Glutamatergic neuron (in vitro differentiated cells): ENCODE data around the gene PRSS33. TPM values are rescaled to one million over a fixed set of nuclear protein-coding genes. Genes with fewer than 3 reads are reported as not detected.

Experiments
- DNase-seq: peaks from one replicate; pipeline ENCODE4 v3.0.0; 2022
- H3K27ac Mint-ChIP-seq: one replicate; pipeline ENCODE4 v1.8.0; 2020; ENCODE audit warnings: mild to moderate bottlenecking, mixed read lengths, inconsistent platforms; ENCODE audit not compliant: unreplicated experiment
- H3K27me3 Mint-ChIP-seq: one replicate; pipeline ENCODE4 v1.8.0; 2020; ENCODE audit warnings: mild to moderate bottlenecking, moderate library complexity, mixed read lengths, inconsistent platforms; ENCODE audit not compliant: unreplicated experiment
- H3K36me3 Mint-ChIP-seq: one replicate; pipeline ENCODE4 v1.8.0; 2020; ENCODE audit warnings: mild to moderate bottlenecking, mixed read lengths, inconsistent platforms; ENCODE audit not compliant: unreplicated experiment
- H3K4me1 Mint-ChIP-seq: one replicate; pipeline ENCODE4 v1.8.0; 2020; ENCODE audit warnings: mild to moderate bottlenecking, low read depth, mixed read lengths, inconsistent platforms; ENCODE audit not compliant: unreplicated experiment
- H3K4me3 Mint-ChIP-seq: one replicate; pipeline ENCODE4 v1.8.0; 2020; ENCODE audit warnings: mild to moderate bottlenecking, mixed read lengths, inconsistent platforms; ENCODE audit not compliant: unreplicated experiment
- H3K9me3 Mint-ChIP-seq: one replicate; pipeline ENCODE4 v1.8.0; 2020; ENCODE audit warnings: mild to moderate bottlenecking, moderate library complexity, mixed read lengths, inconsistent platforms; ENCODE audit not compliant: unreplicated experiment
- total RNA-seq: library from RNA; stranded (reverse); fragmentation: NEBNext Ultra II Directional; extraction: Animal tissue kit (Norgen Biotek cat#: 25700); gene quantifications from one replicate; pipeline ENCODE4 v1.2.1, GENCODE V29; 2021; ENCODE audit not compliant: unreplicated experiment
- TF ChIP-seq, protein P1 (sequence below): fragments of 200-600 bp; sonication (generic); IDR thresholded peaks from one replicate; pipeline ENCODE4 v1.5.0; 2021; ENCODE audit not compliant: partially characterized antibody, unreplicated experiment

The PRSS33 gene
- total RNA-seq, 1 donor from 2014 or later: 0.39 TPM

DNA sequence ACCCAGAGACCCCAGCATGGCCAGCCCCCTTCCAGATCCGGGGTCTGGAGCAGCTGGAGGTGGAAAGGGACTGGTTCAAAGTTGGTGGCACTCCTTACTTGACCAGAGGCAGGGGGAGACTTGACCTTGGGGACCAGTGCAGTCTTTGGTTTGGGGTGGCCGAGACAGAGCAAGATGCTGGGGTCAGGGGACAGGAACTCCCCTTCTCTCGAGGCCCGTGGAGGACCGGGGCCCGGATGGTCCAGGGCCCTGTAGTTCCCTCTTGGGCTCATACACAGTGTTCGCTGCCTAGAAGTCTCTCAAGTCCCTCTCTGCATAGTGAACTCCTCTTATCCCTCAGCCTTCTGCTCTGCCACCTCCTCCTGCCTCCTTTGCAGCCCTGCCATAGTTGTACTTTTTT lies 601 bp upstream of the PRSS33 start:
- Mint-ChIP-seq H3K27ac (no peak overlapping the region), H3K36me3 (no peaks in the 10 kb centered on the region), H3K27me3 (peaks cover 1% of the 10 kb centered on the region), H3K4me3 (no peak overlapping the region), H3K9me3 (peaks cover 3% of the 10 kb centered on the region), H3K4me1 (peaks cover 5% of the 10 kb centered on the region)
- DNase-seq: no peak
- TF ChIP-seq, protein P1, sequence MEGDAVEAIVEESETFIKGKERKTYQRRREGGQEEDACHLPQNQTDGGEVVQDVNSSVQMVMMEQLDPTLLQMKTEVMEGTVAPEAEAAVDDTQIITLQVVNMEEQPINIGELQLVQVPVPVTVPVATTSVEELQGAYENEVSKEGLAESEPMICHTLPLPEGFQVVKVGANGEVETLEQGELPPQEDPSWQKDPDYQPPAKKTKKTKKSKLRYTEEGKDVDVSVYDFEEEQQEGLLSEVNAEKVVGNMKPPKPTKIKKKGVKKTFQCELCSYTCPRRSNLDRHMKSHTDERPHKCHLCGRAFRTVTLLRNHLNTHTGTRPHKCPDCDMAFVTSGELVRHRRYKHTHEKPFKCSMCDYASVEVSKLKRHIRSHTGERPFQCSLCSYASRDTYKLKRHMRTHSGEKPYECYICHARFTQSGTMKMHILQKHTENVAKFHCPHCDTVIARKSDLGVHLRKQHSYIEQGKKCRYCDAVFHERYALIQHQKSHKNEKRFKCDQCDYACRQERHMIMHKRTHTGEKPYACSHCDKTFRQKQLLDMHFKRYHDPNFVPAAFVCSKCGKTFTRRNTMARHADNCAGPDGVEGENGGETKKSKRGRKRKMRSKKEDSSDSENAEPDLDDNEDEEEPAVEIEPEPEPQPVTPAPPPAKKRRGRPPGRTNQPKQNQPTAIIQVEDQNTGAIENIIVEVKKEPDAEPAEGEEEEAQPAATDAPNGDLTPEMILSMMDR: no peak

DNA sequence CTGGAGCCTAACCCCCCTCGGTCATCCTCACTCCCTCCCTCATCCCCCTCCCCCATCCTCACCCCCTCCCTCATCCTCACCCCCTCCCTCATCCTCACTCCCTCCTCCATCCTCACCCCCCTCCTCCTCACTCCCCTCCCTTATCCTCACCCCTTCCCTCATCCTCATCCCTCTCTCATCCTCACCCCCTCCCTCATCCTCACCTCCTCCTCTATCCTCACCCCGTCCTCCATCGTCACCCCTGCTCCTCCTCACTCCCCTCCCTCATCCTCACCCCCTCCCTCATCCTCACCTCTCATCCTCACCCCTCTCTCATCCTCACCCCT lies 571 bp downstream of the PRSS33 start:
- peaks cover 5% of the 10 kb centered on the region for H3K4me1 Mint-ChIP-seq
- no peaks in the 10 kb centered on the region for H3K36me3 Mint-ChIP-seq
- DNase-seq: no peak
- TF ChIP-seq, protein P1: no peak
- no peak overlapping the region for H3K27ac Mint-ChIP-seq
- H3K9me3 Mint-ChIP-seq: peaks cover 3% of the 10 kb centered on the region
- no peak overlapping the region for H3K4me3 Mint-ChIP-seq
- H3K27me3 Mint-ChIP-seq: no peaks in the 10 kb centered on the region

DNA sequence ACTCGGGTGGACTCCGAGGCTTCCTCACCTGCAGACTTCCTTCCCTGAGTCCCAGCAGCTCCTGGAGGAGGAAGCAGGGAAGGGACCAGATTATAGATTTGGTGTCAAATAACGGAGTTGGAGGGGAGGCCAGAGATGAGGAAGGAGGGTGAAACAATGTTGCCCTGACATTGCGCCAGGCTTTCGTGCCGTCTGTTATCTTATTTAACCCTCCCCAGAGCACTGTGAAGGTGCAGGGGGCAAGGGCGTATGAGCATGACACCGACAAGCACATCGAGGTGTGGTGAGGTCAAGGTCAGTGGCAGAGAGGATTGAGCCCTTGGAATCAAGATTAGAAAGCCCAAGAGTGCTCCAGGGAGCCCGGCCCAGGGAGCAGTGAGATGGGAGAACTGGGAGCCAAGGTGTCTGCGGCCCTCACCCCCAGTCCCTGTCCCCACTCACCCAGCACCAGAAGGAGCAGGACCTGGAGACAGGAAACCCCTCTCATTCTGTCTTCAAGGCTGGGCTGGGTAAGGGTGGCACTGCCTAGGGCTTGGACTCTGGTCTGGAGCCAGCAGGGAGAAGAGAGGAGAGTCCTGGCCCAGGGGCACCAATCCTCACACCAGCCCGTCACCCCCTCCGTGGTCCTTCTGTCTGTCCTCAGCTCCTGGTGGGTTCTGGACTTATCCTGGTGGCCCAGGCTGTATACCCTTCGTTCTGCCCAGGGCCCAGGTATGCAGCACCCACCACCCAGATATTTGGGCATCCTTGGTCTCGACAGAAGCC lies 1.1 kb downstream of the PRSS33 start:
- Mint-ChIP-seq H3K27me3 (no peaks in the 10 kb centered on the region), H3K4me1 (peaks cover 5% of the 10 kb centered on the region)
- DNase-seq: no peak

GRCh38 chr16:2785101-2785991 lies 2.0 kb downstream of the PRSS33 start:
- H3K27ac Mint-ChIP-seq: no peak overlapping the region
- DNase-seq: no peak
- H3K4me3 Mint-ChIP-seq: no peak overlapping the region
- TF ChIP-seq, protein P1: peak; percentile 22
- H3K4me1 Mint-ChIP-seq: peaks cover 5% of the 10 kb centered on the region
- H3K36me3 Mint-ChIP-seq: no peaks in the 10 kb centered on the region
- H3K27me3 Mint-ChIP-seq: no peaks in the 10 kb centered on the region
- H3K9me3 Mint-ChIP-seq: peaks cover 3% of the 10 kb centered on the region

More for the DNA sequence above, 1.1 kb downstream of the PRSS33 start:
- TF ChIP-seq, protein P1: no peak
- Mint-ChIP-seq H3K27ac (no peak overlapping the region), H3K4me3 (peak overlapping the region; percentile 30), H3K36me3 (no peaks in the 10 kb centered on the region), H3K9me3 (peaks cover 3% of the 10 kb centered on the region)
